ENCODE results near the gene EVL.
A peak's percentile ranks its signal among the peaks of the same experiment; 100 is the strongest.

EVL gene

GRCh38 chr14:100067481-100067880, 2.3 kb downstream of the EVL start:
- DNase-seq = no peak

DNA sequence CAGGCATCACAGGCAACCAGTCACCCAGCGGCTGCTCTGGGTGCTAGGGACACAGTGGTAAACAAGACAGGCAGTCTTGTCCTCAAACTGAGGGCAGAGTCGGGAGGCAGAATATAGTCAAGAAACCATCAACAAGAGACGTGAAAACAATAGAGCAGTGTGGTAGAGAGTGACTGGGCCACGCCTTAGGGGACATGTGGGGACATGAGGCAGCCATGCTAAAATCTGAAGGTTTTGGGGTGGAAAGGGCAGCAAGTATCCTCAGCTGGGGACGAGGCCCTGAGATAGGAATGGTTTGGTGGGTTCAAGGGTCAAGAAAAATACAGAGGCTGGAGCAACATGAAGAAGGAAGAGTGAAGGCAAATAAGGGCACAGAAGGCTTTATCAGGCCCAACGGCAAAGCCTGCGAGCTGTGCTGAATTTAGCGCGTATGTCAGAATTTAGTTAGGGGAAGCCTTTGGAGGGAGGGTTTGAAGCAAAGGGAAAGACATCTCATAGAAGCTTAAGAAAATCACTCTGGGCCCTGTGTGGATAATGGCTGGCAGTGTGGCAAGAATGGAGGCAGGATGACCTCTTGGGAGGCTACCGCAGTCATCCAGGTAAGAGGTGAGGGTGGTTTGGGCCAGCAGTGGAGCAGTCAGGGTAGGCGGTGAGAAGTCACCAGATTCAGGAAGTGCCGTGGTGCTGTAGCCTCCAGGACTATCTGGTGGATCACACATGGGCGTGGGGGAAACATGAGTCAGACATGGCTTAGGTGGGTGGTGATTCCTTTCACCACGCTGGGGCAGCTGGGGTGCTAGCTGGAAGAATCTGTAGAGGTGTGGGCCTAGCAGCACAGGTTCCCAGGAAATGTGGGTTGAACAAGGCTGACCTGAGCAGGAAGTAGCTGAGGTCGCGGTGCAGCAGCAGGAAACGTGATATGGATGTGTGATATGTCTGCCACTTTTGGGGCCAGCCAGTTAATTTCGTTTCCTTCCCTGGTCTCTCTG, 3.0 kb downstream of the EVL start:
- DNase-seq = no peak

DNA sequence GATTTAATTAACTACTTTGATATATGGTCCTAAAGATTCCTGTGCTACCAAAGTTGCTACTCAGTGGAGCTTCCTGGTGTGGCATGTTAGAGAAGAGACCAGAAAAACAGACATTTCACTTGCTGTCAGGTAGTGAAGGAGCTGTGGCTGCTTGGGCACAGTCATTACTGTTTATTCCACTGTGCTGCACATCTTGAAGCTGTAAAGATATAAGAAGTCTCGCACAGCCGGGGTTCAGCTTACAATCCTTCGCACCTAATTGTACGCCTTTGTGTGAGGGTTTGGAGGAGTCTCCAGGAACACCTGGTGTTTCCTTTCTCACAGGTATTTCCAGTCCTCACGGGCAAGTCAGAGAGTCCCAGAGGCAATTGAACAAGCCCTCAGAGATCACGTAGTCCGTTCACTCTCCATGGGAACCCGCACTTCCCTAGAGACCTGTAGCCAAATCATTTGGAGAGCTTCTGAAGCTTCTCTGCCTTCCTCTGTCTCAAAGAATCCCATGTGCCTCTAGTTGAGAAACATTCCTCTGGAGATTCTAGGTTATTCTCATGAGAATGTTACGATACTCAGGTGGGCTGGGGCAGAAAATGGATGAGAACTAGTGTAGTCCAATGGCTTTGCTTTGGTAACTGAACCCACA, 4.1 kb downstream of the EVL start:
- DNase-seq = no peak

DNA sequence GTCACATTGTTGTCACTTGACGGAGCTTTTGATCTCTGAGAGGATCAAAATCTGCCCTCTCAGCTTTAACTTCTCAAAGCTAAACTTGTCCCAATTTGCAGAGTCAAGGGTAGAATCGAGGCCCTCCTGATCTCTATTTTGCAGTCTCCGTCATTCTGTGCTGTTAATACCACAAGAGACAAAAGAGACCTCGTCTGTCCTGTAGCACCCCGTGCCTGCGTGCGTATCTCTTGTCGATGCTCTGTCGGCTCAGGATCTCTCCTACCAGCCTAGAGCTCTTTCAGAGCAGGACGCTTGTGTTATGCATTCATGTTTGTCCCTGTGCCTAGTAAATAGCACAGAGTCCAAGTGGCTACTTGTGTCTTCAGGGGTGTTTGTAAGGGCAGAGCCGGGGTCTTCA, 5.1 kb downstream of the EVL start:
- DNase-seq = no peak

DNA sequence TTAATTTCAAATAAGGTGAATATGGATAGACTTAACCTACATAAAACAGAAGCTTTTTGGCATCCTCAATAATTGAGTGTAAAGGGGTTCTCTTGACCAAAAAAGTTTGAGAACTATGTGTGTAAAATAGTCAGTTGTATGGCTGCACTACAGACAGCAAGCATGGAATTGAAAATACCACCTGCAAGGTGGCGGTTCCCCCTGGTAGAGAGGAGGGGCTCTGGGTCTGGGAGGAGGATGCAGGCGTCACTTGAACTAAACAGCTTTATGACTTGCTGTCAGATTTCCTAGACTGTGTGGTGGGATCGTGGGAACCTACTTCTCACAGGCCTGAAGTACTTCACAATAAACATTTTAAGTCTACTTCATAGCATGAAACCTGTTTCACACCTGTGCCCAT, 6.3 kb downstream of the EVL start:
- no peak for DNase-seq

DNA sequence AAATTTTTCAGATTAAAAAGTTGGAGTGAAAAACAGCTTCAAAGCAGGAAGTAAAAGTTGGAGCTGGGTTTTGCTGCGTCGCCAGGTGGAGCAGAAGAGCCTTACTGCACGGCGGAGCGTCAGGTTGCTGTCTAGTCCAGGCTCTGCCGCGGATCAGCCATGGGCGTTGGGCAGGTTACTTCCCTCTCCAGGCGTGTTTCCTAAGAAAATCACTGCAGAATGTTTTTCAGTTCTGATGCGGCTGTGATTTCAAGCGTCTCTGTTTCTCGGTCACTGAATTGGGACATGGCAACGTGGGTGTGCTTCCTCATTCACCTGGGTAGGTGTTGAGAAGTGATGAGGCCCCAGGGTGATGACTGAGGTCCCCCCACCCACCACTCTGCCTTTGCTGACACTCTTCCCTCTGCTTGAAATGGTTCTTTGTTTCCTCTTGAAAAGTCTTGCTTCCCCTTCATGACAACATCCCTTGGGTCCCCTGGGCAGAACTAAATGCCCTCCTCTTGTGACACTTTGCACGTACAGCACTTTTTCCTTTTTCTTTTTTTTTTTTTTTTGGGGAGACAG, 7.6 kb downstream of the EVL start:
- no peak for DNase-seq

- DNase-seq = no peak
These were observed 8.6 kb downstream of the EVL start for GRCh38 chr14:100073576-100074430.

DNA sequence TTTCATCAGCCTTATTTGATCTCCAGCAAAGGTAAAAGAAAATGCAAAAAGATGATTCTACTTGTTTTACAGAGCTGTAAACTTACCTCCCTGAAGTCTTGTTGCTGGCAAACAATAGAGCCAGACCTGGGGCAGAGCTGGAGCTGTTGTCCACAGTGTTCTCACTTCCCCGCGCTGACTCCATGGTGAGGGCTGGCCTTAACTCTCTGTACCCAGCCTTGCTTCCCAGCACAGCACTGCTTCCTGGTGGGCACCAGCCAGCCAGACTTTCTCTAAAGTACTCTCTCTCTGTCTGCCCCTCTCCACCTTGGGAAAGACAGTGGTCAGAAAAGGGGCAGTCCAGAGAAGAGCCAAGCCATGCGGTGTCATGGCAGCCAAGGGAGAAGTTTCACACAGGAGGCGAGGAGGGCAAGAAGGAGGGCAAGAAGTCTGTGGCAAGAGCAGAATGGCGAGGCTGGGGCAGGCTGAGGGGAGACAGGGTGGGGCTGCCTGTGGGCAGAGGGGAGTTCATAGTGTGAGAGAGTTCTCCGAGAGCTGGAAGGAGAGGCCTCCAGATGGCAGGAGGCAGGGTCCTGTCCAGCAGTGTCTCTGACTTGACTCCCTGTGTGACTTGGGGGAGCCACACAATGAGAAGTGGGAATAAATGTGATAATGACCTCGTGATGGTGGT, 9.3 kb downstream of the EVL start:
- DNase-seq = no peak

- DNase-seq = no peak
These were observed 10.5 kb downstream of the EVL start for GRCh38 chr14:100075681-100076080.

DNA sequence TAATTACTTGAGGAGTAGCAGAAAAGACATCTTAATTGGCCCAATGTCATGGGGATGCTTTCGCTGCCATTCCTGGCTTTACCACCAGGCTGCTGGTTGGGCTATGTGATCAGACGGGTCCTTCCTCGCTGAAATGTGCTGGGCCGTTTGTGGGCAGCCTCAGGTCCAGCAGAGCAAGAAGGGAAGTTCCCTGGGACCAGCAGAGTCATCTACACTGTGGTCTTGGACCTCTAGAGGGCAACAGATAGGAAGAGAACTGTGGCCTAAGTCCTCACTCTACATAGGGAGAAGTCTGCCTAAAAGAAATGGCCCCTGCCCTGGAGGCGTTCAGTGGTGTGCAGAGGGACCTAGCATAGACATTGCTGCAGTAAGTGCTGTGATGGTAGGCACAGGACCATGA, 10.9 kb downstream of the EVL start:
- no peak for DNase-seq

DNA sequence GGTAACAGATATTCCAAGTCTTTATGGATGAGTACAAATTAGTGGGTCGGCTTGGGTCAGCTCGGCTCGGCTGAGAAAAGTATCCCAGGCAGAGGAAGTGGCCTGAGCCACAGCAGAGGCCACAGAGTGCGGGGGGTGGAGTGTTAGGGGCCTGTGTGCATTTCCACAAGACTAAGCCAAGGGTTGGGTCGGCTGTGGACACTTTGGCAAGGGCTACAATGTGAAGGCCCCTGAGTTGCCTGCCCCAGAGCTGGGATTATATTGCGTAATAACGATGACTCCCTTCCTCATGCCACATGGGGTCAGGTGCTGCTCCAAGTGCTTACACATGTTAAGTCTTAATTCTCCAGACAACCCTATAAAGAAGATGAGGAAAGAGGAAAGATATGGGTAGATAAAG, 11.4 kb downstream of the EVL start:
- DNase-seq = no peak

- DNase-seq = no peak
These were observed 12.2 kb downstream of the EVL start for GRCh38 chr14:100077441-100077840.

- DNase-seq = no peak
These were observed 13.1 kb downstream of the EVL start for GRCh38 chr14:100078216-100078803.

DNA sequence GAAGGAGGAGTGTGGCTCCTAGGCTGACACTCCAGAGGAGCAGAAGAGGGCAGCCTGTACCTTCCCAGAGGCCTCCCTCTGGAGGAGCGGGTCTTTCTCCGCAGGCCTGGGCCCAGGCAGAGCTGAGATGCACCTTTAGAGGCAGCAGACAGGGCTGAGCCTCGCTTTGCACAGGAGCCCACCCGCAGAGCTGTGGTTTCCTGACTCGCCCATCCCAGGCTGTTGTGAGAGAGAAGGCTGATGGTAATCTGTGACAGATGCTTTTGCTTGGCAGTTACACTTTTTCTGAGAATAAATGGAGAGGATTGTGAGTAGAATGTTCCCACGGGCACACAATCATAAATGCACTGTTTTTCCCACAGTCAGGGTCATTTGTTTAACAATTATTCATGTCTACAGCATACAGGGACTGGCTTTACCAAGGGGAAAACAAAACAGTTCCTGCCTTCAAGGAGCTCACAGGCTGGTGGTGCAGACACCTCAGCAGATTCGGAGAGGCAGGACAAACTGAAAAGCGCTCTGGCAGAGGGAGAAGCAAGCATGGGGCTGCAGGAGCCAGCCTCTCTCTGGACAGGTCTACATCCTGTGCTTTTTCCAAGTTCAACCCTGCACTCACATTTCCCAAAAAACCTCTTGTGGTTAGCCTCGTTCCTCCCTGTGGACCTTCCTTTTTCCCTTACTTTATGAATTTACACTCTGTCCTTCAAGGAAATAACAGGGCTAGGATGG, 13.9 kb downstream of the EVL start:
- DNase-seq = peak; percentile 61

- DNase-seq = no peak
These were observed 14.4 kb downstream of the EVL start for GRCh38 chr14:100079726-100080005.

GRCh38 chr14:100080206-100080605, 15.0 kb downstream of the EVL start:
- DNase-seq = no peak

- DNase-seq = no peak
These were observed 16.9 kb downstream of the EVL start for GRCh38 chr14:100081997-100082625.

GRCh38 chr14:100082723-100083122, 17.5 kb downstream of the EVL start:
- DNase-seq = no peak

DNA sequence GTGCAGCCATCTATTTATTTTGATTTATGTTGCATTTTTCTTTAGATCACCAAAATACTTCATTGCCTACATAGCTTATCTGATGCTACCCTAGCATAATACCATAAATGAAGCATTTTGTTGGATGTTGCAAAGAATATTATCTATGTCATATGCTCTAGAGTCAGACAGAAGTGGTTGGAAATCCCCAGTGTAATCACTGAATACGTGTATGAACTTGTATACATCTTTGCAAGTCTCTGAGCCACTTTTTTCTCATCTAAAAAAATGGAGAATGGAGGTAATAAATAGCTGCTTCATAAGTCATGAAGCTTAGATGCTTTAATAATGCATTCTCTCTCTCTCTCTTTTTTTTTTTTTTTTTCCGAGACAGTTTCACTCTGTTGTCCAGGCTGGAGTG, 18.5 kb downstream of the EVL start:
- no peak for DNase-seq

DNA sequence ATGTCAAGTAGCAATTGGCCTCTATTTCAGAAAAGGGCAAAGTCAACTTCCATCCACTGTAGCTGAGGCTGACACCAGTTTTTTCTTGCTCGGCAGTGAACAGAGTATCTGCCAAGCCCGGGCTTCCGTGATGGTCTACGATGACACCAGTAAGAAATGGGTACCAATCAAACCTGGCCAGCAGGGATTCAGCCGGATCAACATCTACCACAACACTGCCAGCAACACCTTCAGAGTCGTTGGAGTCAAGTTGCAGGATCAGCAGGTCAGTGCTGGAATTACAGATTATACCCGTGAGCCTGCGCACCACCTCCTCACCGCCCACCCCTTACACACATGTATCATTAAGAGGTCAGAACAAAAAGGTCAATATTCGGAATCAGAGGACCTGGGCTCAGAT, 19.4 kb downstream of the EVL start:
- DNase-seq = no peak

DNA sequence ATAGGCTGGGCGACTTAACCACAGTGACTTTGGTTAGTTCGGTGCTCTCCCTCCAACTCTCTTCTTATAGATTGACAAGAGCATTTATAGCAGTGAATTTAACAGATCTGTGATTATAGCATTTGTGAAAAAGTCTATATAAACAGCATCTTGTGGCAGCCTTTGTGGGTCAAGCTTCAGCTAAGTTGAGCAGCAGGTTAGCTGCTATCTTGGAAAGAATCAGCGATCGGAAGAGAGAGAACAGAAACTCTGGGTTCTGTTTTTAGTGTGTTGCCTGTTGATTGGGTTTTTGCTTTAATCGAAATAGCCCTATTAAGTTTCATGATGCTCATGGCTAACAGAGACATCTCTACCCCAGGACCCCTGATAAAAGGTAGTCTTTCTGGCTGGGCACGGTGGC, 20.2 kb downstream of the EVL start:
- no peak for DNase-seq

Measured in eye (tissue), 1 donor.